K562 (cell line): ENCODE results near the gene PDE6G. TPM values are rescaled to one million over a fixed set of nuclear protein-coding genes. Genes with fewer than 3 reads are reported as not detected.

ENCODE experiments used
- ATAC-seq: fragments of 200-7000 bp; cut with Tn5 transposase; 3 replicates; pipeline ENCODE4 v1.9.1; 2020; ENCODE audit warnings: moderate library complexity
- BruUV-seq: library from RNA; stranded (reverse); fragments of 400-500 nt; replicated peaks from 2 replicates; lab custom pipeline; 2021; lab: Mats Ljungman, UMichigan
- CTCF ChIA-PET: fragments of 300-600 bp; formaldehyde crosslinking; extraction: SDS; loops from one replicate; lab custom pipeline; 2021; ENCODE audit warnings: low intra/inter-chr PET ratio; lab: Yijun Ruan, JAX
- POLR2A ChIA-PET: fragments of 300-600, 350-650 bp; sonication (Branson Sonifier 250); formaldehyde crosslinking; extraction: SDS; loops from one replicate; lab custom pipeline; 2021; ENCODE audit warnings: antibody characterized with exemption, inconsistent platforms; lab: Yijun Ruan, JAX
- DNase-seq, 4 experiments: peaks; one replicate each; pipeline versions ENCODE4 v3.0.0 to v3.0.0-alpha.2; 2011 to 2018; ENCODE audit warnings: low spot score in 3 of 4, mixed read lengths in 3 of 4; ENCODE audit errors: extremely low read depth in 1 of 4
- FAIRE-seq: peaks from 2 replicates; lab custom pipeline; 2011; peaks lifted over from hg19 to GRCh38; lab: Jason Lieb, UNC
- H2AFZ ChIP-seq: 2 replicates; pipeline ENCODE4 v1.6.0; 2011; ENCODE audit warnings: low read depth, low read length, control low read depth, inconsistent platforms
- H3K27ac ChIP-seq: fragments of 200-600 bp; 3 replicates; pipeline ENCODE4 v1.8.0; 2011; ENCODE audit warnings: low read depth, mild to moderate bottlenecking, control low read depth, inconsistent platforms, low read length, moderate library complexity, mixed read lengths; ENCODE audit errors: extremely low read depth
- H3K27me3 ChIP-seq, 2 experiments: fragments of 300-600 bp in 1 of 2; 2 replicates in 1 of 2; 3 replicates in 1 of 2; pipeline versions ENCODE4 v1.6.0 to v1.8.0; 2011; ENCODE audit warnings: inconsistent platforms in 2 of 2, low read length in 2 of 2, mild to moderate bottlenecking in 1 of 2, mixed read lengths in 1 of 2, moderate library complexity in 1 of 2; ENCODE audit not compliant: control insufficient read depth in 2 of 2, insufficient read depth in 2 of 2
- H3K36me3 ChIP-seq: fragments of 300-600 bp; 3 replicates; pipeline ENCODE4 v1.8.0; 2011; ENCODE audit warnings: mild to moderate bottlenecking, low read length, inconsistent platforms; ENCODE audit not compliant: control insufficient read depth, insufficient read depth
- H3K4me1 ChIP-seq, 2 experiments: fragments of 200-600 bp in 1 of 2; replicated peaks in 1 of 2; 2 replicates in 1 of 2; 3 replicates in 1 of 2; pipeline versions ENCODE4 v1.5.1 to v1.8.0; 2011; ENCODE audit warnings: inconsistent platforms in 2 of 2, low read length in 2 of 2, mild to moderate bottlenecking in 1 of 2, mixed read lengths in 1 of 2, moderate library complexity in 1 of 2; ENCODE audit not compliant: control insufficient read depth in 2 of 2, insufficient read depth in 2 of 2
- H3K4me2 ChIP-seq: 2 replicates; pipeline ENCODE4 v1.6.1; 2011; ENCODE audit warnings: low read length, control low read depth, inconsistent platforms, mixed read lengths; ENCODE audit not compliant: insufficient read depth
- H3K4me3 ChIP-seq: fragments of 200-600 bp; sonication (generic), shearing (Covaris generic); 2 replicates; pipeline ENCODE4 v1.5.1; 2016; ENCODE audit warnings: control low read depth, inconsistent platforms
- H3K79me2 ChIP-seq: fragments of 200-600 bp; 3 replicates; pipeline ENCODE4 v1.8.0; 2011; ENCODE audit warnings: low read length, inconsistent platforms; ENCODE audit not compliant: control insufficient read depth, insufficient read depth
- H3K9ac ChIP-seq, 2 experiments: 2 replicates each; pipeline versions ENCODE4 v1.6.0 to v1.6.1; 2011; ENCODE audit warnings: low read depth in 2 of 2, low read length in 2 of 2, control low read depth in 1 of 2, inconsistent platforms in 1 of 2, mild to moderate bottlenecking in 1 of 2, mixed read lengths in 1 of 2; ENCODE audit not compliant: insufficient read depth in 1 of 2
- H3K9me1 ChIP-seq: one replicate; pipeline ENCODE4 v1.6.0; 2011; ENCODE audit warnings: inconsistent platforms, mild to moderate bottlenecking, low read length, moderate library complexity; ENCODE audit not compliant: control insufficient read depth, insufficient read depth
- H3K9me3 ChIP-seq: replicated peaks from 2 replicates; pipeline ENCODE4 v1.5.1; 2011; ENCODE audit warnings: low read depth, low read length, inconsistent platforms; ENCODE audit not compliant: control insufficient read depth, insufficient read depth
- H4K20me1 ChIP-seq: replicated peaks from 2 replicates; pipeline ENCODE4 v1.6.1; 2011; ENCODE audit warnings: low read length, inconsistent platforms, mixed read lengths; ENCODE audit not compliant: control insufficient read depth, insufficient read depth
- CLOCK ChIP-seq: fragments of 250-450 bp; sonication (Bioruptor Pico); IDR thresholded peaks from 2 replicates; pipeline ENCODE4 v1.4.0; 2020; ENCODE audit warnings: mild to moderate bottlenecking, moderate library complexity, borderline replicate concordance
- MCM7 ChIP-seq, 2 experiments: fragments of 450-650 bp; IDR thresholded peaks; 2 replicates each; pipeline ENCODE4 v1.6.1; 2016 to 2018
- POLR2G ChIP-seq: fragments of 200-400 bp; formaldehyde crosslinking; IDR thresholded peaks from 2 replicates; pipeline ENCODE4 v1.6.1; 2017; ENCODE audit warnings: low read depth, mild to moderate bottlenecking, antibody characterized with exemption, low read length, moderate library complexity
- RBFOX2 ChIP-seq: fragments of 200-400 bp; formaldehyde crosslinking; IDR thresholded peaks from 2 replicates; pipeline ENCODE4 v1.6.1; 2017; ENCODE audit warnings: low read depth, mild to moderate bottlenecking, low read length, moderate library complexity
- ZNF561 ChIP-seq: fragments of 450-650 bp; formaldehyde crosslinking; conservative IDR thresholded peaks from 2 replicates; pipeline ENCODE4 v1.4.0; 2020; ENCODE audit warnings: mild to moderate bottlenecking, moderate library complexity
- WGBS: fragments of 100-300 bp; shearing (Covaris generic); methylation state at CpG from one replicate; pipeline ENCODE4 v1.1.6; 2016; ENCODE audit warnings: low coverage, mixed read lengths; ENCODE audit not compliant: insufficient coverage; ENCODE audit errors: missing lambda C conversion rate; 5-methylcytosine and 5-hydroxymethylcytosine counted together
- in situ Hi-C: fragments of 300-500 bp; cut with MboI; formaldehyde crosslinking; loops from 4 replicates; pipeline ENCODE4 v1.15.0; 2018; ENCODE audit warnings: inconsistent platforms, mixed read lengths
- intact Hi-C: fragments of 100-400 bp; cut with micrococcal nuclease; formaldehyde crosslinking; loops from 2 replicates; pipeline ENCODE4 v1.14.2; 2022
- polyA plus RNA-seq, 8 experiments: library from polyadenylated mRNA; depleted of rRNA in 4 of 8; stranded (reverse) in 5 of 8; unstranded in 3 of 8; fragments of >200 nt; fragmentation: Nextera tagmentation in 2 of 8; fragmentation: Illumina TruSeq in 1 of 8; extraction: Ambion mirVana in 2 of 8; extraction: Trizol in 1 of 8; gene quantifications; 2 replicates each; pipeline versions ENCODE4 v1.2.1 to v1.2.3, GENCODE V29; 2011 to 2014; ENCODE audit warnings: inconsistent platforms in 1 of 8, missing spikeins in 1 of 8
- total RNA-seq, 7 experiments: library from RNA; depleted of rRNA in 6 of 7; stranded (reverse); fragments of >200 nt in 6 of 7; fragmentation: Illumina TruSeq in 2 of 7; extraction: Trizol in 2 of 7; gene quantifications; 2 replicates each; pipeline versions ENCODE4 v1.2.1 to v1.2.3, GENCODE V29; 2011 to 2021; ENCODE audit warnings: low replicate concordance in 1 of 7

Gene PDE6G
- total and polyA plus RNA-seq, 9 of the 15 experiments (the other 6 are each of a cell fraction or from before 2014, with no cell fraction given): 0.14 to 0.59 TPM; not detected in 7

- TF ChIP-seq POLR2G (peak; percentile 43; the same call in 1 of the 2 replicates), CLOCK (CRISPR knock-in tag) (no peak), MCM7 (IDR thresholded peaks at IDR 0.05) (no peak), RBFOX2 (0 out of 2 replicates have a peak, but pooled peaks have one; percentile 15), ZNF561 (no peak)
- Histone ChIP-seq H3K27me3 (no peaks in the 10 kb centered on the region), H3K36me3 (peaks cover 100% of the 10 kb centered on the region; the same call in 2 of the 3 replicates), H3K9ac (no peak overlapping the region; a peak in 1 of 4 replicates), H3K4me2 (no peak overlapping the region), H3K79me2 (peaks cover 17% of the 10 kb centered on the region), H3K27ac (no peak overlapping the region), H4K20me1 (peaks cover 10% of the 10 kb centered on the region; the same call in 1 of the 2 replicates), H3K4me1 (peaks cover 1 to 68% of the 10 kb centered on the region in 2 experiments; a peak in 4 of 5 replicates), H3K9me3 (no peaks in the 10 kb centered on the region), H2AFZ (no peak overlapping the region), H3K9me1 (peaks cover 5% of the 10 kb centered on the region), H3K4me3 (no peak overlapping the region)
- WGBS: 95% methylated on average over 13 of the region's 17 CpGs
- ChIA-PET CTCF (no interaction called here), POLR2A (interaction anchor here (1.2 to 4.7 kb wide), 3 partner anchors 10 to 169 kb away, joined by 3 to 41 read pairs (median 5); partner anchors contain the start of gene MRPL12)
- DNase-seq (no peak), ATAC-seq (no peak), FAIRE-seq (no peak)
- no TSS peak for BruUV-seq
- in situ Hi-C loops: no loop called here
- intact Hi-C loops: no loop called here
These were observed 34.2 kb upstream of the PDE6G start for GRCh38 chr17:81690549-81690948.
